ENCODE data around the gene HDAC4.

DNA sequence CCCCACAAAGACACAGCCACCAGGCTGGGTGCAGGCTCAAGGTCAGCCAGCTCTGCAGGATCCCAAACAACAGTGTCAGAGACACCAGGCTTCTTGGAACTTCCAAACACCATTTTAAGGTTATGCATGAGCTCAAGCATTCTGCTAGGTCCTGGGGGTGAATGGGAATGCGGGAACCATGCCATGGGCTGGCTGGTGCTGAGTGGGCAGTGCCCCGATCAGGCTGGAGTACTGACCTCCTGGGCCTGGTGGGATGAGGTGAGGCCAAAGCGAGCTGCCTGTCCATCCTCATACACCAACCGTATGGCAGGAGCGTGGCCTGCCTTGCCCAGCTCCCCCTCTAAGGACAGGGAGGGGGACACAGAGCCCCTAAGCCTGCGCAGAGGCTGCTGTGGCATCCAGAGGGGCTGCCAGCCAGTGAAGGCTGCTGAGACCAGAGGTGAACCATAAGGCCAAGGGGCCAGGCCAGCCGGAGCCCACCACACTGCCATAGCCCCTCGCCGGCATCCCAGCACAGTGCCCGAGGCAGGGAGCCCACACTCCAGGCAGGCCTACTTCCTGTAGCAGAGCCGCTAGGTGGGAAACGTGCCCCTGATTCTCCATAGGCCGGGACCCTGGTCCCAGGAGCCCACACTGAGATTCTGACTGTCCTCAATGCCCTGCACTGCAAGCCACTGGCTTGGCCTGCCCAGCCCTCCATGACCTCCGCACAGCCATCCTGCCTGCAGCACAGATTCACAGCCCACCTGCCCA is 135.0 kb downstream of the HDAC4 start:
- TF ChIP-seq, protein P1, sequence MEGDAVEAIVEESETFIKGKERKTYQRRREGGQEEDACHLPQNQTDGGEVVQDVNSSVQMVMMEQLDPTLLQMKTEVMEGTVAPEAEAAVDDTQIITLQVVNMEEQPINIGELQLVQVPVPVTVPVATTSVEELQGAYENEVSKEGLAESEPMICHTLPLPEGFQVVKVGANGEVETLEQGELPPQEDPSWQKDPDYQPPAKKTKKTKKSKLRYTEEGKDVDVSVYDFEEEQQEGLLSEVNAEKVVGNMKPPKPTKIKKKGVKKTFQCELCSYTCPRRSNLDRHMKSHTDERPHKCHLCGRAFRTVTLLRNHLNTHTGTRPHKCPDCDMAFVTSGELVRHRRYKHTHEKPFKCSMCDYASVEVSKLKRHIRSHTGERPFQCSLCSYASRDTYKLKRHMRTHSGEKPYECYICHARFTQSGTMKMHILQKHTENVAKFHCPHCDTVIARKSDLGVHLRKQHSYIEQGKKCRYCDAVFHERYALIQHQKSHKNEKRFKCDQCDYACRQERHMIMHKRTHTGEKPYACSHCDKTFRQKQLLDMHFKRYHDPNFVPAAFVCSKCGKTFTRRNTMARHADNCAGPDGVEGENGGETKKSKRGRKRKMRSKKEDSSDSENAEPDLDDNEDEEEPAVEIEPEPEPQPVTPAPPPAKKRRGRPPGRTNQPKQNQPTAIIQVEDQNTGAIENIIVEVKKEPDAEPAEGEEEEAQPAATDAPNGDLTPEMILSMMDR (IDR thresholded peaks at IDR 0.05; ENCODE audit: insufficient read depth, low read length, poor library complexity, severe bottlenecking): no peak
- TF ChIP-seq EZH2phosphoT487 (conservative IDR thresholded peaks at IDR 0.05; ENCODE audit: low read length): no peak
